CD1c-positive myeloid dendritic cell (primary cell): Measurements from ENCODE around the gene PDE3A.
A peak's percentile ranks its signal among the peaks of the same experiment; 100 is the strongest.

ENCODE experiments used
- DNase-seq: peaks from one replicate; pipeline ENCODE4 v3.0.0-alpha.2; 2016; ENCODE audit errors: extremely low spot score

The PDE3A gene

GRCh38 chr12:20458011-20458410, 89.7 kb downstream of the PDE3A start:
- DNase-seq, result no peak

- DNase-seq, result no peak
Measured at GRCh38 chr12:20459920-20460319, 91.6 kb downstream of the PDE3A start.

- no peak for DNase-seq
Measured at GRCh38 chr12:20460956-20461355, 92.6 kb downstream of the PDE3A start.

GRCh38 chr12:20463913-20464524, 95.7 kb downstream of the PDE3A start:
- DNase-seq, result peak; percentile 4

- DNase-seq, result no peak
Measured at GRCh38 chr12:20469300-20469699, 101.0 kb downstream of the PDE3A start.

- no peak for DNase-seq
Measured at GRCh38 chr12:20469756-20470155, 101.4 kb downstream of the PDE3A start.

- no peak for DNase-seq
Measured at GRCh38 chr12:20472102-20472782, 103.9 kb downstream of the PDE3A start.

- DNase-seq, result no peak
Measured at GRCh38 chr12:20473133-20473532, 104.8 kb downstream of the PDE3A start.

- no peak for DNase-seq
Measured at GRCh38 chr12:20474016-20474415, 105.7 kb downstream of the PDE3A start.

GRCh38 chr12:20474443-20474842, 106.1 kb downstream of the PDE3A start:
- no peak for DNase-seq

- DNase-seq, result no peak
Measured at GRCh38 chr12:20475542-20475941, 107.2 kb downstream of the PDE3A start.

- no peak for DNase-seq
Measured at GRCh38 chr12:20476551-20476950, 108.2 kb downstream of the PDE3A start.

- no peak for DNase-seq
Measured at GRCh38 chr12:20477255-20477654, 108.9 kb downstream of the PDE3A start.

GRCh38 chr12:20477672-20478071, 109.3 kb downstream of the PDE3A start:
- DNase-seq, result no peak

- DNase-seq, result no peak
Measured at GRCh38 chr12:20482491-20483054, 114.2 kb downstream of the PDE3A start.

GRCh38 chr12:20483776-20484175, 115.4 kb downstream of the PDE3A start:
- no peak for DNase-seq

GRCh38 chr12:20486233-20486632, 117.9 kb downstream of the PDE3A start:
- DNase-seq, result no peak

- DNase-seq, result no peak
Measured at GRCh38 chr12:20487519-20487918, 119.2 kb downstream of the PDE3A start.

- no peak for DNase-seq
Measured at GRCh38 chr12:20489645-20490044, 121.3 kb downstream of the PDE3A start.

- no peak for DNase-seq
Measured at GRCh38 chr12:20490213-20490612, 121.9 kb downstream of the PDE3A start.

GRCh38 chr12:20491290-20491689, 123.0 kb downstream of the PDE3A start:
- DNase-seq, result no peak

GRCh38 chr12:20492251-20492760, 124.0 kb downstream of the PDE3A start:
- DNase-seq, result peak; percentile 62

GRCh38 chr12:20493934-20494333, 125.6 kb downstream of the PDE3A start:
- DNase-seq, result no peak
